ENCODE measurements around the gene LYPD4. TPM values are rescaled to one million over a fixed set of nuclear protein-coding genes. Genes with fewer than 3 reads are reported as not detected.

The LYPD4 gene
- total RNA-seq, 1 donor from 2014 or later = not detected

DNA sequence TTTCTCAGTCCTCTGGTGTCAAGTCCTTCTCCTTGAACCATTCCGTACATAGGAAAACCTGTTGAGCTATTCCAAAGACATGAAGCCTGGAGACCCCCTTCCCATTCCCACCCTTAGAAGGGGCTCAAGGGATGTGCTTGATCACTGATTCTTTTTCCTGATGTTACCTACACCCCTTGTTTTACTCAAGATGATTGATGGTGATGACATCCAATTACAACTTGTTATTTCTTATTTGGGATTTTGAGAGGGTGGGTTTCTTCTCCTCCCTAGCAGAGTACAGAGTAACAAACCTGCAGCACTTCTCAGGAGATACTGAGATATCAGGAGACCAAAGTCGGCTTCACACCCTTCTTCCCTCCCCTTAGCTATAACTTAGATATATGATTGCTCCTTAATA, 8.9 kb upstream of the LYPD4 start:
- DNase-seq (ENCODE audit: low spot score) = no peak

DNA sequence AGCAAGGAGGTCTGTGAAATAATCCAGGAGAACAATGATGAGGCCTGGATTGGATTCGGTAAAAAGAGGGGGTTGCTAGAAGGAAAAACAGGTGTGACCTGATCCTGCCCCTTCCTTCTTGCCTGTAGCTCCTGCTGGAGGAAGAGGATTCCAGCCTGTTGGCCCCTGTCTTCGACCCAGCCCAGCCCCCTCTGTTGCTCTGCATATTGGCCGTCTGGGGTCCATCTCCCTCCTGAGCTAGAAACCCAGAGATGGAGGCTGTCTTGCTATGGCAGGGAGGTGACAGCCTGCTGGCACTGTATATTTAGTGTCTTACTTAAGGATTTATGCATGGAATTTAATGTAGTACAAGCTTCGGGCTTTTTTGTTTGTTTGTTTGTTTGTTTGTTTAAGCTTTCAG, 7.0 kb upstream of the LYPD4 start:
- DNase-seq (ENCODE audit: low spot score) = no peak

- no peak for DNase-seq (ENCODE audit: low spot score)
These were observed 5.9 kb upstream of the LYPD4 start for GRCh38 chr19:41850381-41850780.

DNA sequence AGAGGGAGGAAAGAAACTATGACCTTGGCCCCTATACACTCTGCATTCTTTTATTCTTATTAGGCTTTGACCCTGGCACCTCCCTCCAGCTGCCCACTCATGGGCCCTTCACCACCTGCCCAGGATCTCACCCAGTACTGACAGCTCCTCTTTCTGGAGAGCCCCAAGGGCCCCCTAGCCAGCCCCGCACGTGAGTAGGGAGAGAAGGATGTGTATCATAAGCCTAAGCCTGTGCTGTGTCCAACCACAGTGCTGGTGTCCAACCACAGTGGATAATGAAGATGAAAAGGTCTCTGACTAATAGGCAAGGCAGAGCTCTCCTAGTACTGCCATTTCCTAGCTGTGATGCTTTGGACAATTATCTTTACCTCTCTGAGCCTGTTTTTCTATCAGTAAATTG, 4.6 kb upstream of the LYPD4 start:
- DNase-seq (ENCODE audit: low spot score) = no peak

DNA sequence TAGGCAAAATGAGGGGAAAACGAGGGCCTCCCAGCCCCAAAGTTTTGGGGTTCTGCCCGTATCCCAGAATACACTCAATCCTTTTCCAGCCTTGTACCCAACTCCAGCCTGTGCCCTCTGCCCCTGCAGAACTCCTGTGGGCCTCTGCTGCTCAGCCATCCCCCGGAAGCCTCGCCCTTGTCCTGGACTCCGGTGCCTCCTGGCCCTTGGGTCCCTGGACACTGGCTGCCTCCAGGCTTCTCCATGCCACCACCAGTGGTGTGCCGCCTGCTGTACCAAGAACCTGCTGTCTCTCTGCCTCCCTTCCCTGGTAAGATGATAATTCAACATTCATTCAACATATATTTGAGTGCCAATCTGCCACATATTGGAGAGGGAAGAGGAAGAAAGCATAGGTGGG, 4.2 kb upstream of the LYPD4 start:
- no peak for DNase-seq (ENCODE audit: low spot score)

- DNase-seq (ENCODE audit: low spot score) = no peak
These were observed 3.0 kb upstream of the LYPD4 start for GRCh38 chr19:41847351-41848105.

DNA sequence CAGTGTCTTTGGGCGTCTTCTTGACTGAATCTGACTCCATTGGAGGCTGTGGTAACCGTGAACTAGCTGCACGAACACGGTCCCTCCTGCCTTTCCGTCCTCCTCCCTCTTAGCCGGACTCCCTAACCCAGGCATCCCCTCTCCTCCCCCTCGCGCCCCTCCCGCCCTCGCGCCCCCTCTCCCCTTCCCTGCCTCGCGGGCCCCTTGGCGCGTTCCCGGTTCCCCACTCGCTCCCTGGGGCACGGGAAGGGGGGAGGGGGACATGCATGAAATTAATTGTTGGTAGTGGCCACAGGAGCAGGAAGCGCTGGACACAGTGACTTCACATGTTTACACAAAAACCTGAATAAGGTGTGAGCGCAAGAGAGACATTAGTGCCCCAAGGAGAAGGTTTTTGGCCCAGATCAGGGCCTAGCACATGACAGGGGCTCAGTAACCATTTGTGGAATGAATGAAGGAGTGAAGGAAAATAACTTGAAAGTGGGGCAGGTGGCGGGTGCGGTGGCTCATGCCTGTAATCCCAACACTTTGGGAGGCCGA, 638 bp upstream of the LYPD4 start:
- DNase-seq (ENCODE audit: low spot score) = no peak

DNA sequence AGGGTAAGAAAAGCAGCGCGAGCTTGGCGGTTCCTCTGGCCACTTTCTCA, 343 bp upstream of the LYPD4 start, which contains the start of gene DMRTC2:
Gene DMRTC2, plus strand, starts transcription at position 42 of the 50 bp plus-strand sequence. CDS start 2,387 bp downstream, outside the sequence.
- DNase-seq (ENCODE audit: low spot score) = no peak

GRCh38 chr19:41843371-41843770, 1.1 kb downstream of the LYPD4 start:
- no peak for DNase-seq (ENCODE audit: low spot score)

DNA sequence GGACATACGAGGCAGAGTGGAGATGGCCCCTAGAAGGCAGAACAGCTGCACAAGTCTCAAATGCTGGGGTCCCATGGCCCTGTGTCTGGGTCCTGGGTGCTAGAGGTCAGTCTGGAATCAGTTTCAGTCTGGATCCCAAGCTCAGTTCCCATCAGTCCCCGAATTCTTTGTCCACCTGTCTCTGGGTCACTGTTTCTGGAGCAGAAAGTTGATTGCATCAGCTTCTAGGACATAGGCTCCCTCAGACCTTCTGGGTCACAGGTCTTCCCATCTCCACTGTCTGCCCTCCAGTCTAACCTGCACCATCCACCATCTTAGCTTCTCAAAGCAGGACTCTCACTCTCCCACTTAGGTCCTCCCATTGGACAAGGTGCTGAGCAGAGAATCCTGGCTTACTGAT, 5.3 kb downstream of the LYPD4 start:
- no peak for DNase-seq (ENCODE audit: low spot score)

GRCh38 chr19:41837981-41838708, 6.3 kb downstream of the LYPD4 start:
- DNase-seq (ENCODE audit: low spot score) = no peak

DNA sequence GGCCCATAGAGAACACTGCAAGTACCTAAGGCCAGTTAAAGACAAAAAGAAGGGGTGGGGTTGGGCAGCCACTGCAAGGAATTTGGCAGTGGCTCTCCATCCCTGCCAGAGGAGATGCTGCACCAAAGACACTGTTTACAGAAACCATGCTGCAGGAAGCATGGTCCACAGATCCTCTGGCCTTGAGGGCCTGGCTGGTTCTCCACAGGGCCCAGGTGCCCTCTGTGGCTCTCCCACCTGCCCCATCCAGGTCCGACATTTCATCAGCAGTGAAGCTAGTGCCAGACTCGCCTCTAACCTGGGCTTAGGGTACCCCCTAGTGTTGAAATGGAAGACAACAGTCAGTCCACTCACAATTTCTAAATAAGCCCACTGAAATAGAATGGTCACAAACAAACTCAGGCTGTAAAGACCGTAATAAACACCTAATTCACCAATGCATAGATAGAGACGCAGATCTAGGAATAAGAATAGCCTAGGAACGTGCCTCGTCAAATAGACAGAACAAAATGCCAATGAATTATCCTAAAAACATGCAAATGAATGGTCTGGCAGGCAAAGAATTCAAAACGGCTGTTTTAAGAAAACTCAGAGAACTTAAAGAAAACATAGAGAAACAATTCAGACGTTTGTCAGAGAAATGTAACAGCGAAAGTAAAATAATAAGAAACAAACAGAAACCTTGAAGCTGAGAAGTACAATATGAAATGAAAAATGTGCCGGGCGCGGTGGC, 23.3 kb downstream of the LYPD4 start:
- no peak for DNase-seq (ENCODE audit: low spot score)

DNA sequence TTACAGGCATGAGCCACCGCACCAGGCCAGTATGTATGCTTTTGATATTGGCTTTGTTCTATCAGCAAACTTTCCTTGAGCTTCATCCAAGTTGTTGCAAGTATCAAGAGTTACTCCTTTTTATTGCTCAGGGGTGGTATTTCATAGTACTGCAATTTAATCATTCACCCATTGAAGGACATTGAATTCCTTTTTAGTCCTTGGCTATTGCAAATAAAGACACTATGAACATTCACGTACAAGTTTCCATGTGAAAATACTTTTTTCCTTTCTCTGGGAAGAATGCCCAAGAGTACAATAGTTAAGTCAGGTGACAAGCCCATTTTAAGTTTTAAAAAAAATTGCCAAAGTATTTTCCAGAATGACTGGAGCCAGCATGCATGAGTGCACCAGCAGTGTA, 27.7 kb downstream of the LYPD4 start:
- no peak for DNase-seq (ENCODE audit: low spot score)

DNA sequence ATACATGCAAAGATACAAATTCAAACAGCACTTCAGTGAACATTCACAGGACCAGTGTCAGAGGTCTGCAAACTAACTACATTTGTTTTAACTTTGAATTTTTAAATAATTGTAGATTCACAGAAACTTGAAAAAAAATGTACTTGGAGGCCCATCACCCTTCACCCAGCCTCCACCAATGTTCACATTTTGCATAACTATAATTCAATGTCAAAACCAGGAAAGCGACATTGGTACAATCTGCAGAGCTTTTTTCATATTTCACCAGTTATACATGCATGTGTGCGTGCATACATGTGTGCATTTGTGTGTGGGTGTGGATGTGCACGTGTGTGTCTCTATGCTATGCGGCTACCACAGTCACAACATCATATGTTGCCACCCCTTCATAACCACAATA, 29.2 kb downstream of the LYPD4 start:
- no peak for DNase-seq (ENCODE audit: low spot score)

DNA sequence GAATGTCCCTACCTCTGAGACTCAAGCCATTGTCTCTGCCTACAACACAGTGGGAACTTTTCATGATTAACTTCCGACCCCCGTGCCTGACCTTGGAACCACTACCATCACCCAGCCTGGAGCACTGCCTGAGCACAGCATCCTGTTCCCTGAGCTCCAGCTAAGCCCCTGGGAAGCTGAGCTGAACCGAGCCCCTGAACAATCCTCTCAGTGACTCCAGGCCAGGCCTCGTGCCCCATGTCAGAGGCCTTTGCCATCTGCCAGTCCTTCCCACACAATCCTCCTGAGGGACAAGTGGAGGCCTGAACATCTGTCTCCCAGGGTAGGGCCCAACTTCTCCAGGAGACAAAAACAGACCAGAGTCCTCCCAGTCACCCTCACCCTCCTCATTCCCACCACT, 30.6 kb downstream of the LYPD4 start:
- no peak for DNase-seq (ENCODE audit: low spot score)

DNA sequence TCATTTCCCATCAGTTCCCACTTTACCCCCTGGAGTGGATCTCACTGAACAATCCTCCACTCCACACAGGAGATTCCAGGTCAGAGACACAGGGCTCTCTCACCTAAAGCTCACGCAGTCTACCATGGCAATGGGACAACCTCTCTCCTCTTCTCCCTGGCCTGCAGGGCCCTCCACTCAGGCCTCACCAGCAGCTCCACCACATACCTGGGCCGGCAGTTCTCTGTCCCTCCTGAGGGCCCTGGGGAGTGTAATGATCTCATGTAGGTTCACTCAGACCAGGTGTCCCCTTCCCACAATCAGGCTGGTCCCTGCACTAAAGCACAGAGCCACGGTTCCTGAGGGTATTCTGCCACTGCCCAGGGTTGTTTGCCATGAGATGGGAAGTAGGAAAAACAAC, 32.5 kb downstream of the LYPD4 start:
- DNase-seq (ENCODE audit: low spot score) = no peak

GRCh38 chr19:41811036-41811435, 33.4 kb downstream of the LYPD4 start:
- DNase-seq (ENCODE audit: low spot score) = no peak

- no peak for DNase-seq (ENCODE audit: low spot score)
These were observed 34.2 kb downstream of the LYPD4 start for GRCh38 chr19:41810301-41810700.

DNA sequence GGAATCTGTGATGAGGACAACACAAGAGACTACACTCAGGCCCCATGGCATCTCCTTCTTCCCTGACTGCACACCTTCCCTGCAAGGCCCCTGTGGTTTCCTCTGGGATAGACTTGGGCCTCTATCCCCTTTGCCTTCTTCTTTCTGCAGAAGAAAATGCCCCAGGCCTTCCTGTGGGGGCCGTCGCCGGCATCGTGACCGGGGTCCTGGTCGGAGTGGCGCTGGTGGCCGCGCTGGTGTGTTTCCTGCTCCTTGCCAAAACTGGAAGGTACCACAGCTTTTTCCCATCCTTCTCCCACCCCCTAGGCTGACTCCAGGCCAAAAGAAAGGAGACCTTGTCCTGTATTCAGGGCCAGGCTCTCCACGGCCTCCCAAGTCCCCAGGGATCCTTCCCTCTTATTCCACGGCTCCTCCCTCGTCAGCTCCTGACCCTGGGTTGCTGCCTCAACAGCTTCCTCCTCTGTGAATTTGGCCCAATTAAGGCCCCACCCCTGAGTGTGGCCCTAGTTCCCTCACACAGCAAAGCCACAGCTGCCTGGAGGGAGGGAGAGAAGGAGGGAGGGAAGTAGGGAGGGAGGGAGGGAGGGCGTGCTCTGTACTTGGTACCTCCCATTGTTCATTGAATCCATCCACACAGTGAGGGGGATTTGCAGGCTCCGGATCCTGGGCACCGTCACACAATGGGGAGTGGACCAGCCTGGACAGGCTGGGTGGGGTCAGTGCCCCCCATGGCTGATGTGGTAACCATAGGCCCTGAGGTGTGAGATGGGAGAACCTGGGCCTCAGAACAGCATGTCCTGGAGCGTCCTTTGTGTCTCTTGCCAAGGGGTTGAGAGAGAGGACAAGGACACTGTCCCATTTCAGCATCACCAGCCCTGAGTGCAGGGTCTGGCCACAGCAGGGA, 35.6 kb downstream of the LYPD4 start:
- DNase-seq (ENCODE audit: low spot score) = no peak

DNA sequence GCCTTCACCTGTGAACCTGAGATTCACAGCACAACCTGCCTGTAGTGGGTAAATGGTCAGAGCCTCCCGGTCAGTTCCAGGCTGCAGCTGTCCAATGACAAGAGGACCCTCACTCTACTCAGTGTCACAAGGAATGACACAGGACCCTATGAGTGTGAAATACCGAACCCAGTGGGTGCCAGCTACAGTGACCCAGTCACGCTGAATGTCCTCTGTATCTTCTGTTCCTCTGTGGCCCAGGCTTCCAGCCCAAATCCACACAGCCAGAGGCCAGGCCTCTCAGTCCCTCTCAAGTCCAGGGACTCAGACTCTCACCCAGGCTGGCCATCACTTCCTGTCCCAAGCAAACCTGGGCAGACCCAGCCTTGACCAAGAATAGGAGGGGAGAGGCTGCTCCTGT, 37.3 kb downstream of the LYPD4 start:
- no peak for DNase-seq (ENCODE audit: low spot score)

DNA sequence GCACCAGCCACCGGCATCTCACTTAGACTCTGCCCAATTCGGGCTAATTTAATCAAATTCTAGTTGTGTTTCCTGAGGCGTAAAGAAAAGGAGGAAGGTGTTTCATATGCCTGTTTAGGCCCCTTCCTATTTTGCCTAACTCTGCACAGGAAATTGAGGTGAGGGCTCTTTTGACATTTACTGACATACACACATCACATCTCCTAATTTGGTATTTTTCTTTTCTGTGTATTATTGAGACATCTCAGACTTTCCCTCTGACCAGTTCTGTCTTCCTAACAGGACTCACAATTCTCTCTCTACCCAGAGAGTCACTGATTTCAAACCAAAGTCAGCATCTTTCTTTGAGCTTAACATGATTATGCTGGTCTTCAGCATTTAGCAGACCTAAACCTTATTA, 40.1 kb downstream of the LYPD4 start:
- no peak for DNase-seq (ENCODE audit: low spot score)

- DNase-seq (ENCODE audit: low spot score) = no peak
These were observed 41.7 kb downstream of the LYPD4 start for GRCh38 chr19:41802770-41803169.
